PC-3 (cell line): ENCODE measurements around the gene SCML1.

Experiments used
- EZH2 ChIP-seq: fragments of 300-600 bp; sonication (generic); IDR thresholded peaks from one replicate; pipeline ENCODE4 v1.6.1; 2017; ENCODE audit warnings: antibody characterized with exemption, mild to moderate bottlenecking, low read length; ENCODE audit not compliant: unreplicated experiment
- TF ChIP-seq, protein P1 (sequence below): fragments of 300-600 bp; sonication (generic); conservative IDR thresholded peaks from 2 replicates; pipeline ENCODE4 v1.5.1; 2017; ENCODE audit warnings: antibody characterized with exemption, low read depth, mild to moderate bottlenecking, low read length

- TF ChIP-seq EZH2: no peak
- TF ChIP-seq, protein P1, sequence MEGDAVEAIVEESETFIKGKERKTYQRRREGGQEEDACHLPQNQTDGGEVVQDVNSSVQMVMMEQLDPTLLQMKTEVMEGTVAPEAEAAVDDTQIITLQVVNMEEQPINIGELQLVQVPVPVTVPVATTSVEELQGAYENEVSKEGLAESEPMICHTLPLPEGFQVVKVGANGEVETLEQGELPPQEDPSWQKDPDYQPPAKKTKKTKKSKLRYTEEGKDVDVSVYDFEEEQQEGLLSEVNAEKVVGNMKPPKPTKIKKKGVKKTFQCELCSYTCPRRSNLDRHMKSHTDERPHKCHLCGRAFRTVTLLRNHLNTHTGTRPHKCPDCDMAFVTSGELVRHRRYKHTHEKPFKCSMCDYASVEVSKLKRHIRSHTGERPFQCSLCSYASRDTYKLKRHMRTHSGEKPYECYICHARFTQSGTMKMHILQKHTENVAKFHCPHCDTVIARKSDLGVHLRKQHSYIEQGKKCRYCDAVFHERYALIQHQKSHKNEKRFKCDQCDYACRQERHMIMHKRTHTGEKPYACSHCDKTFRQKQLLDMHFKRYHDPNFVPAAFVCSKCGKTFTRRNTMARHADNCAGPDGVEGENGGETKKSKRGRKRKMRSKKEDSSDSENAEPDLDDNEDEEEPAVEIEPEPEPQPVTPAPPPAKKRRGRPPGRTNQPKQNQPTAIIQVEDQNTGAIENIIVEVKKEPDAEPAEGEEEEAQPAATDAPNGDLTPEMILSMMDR: no peak
Measured at GRCh38 chrX:17750436-17750835, 13.1 kb downstream of the SCML1 start.
